GM06990 (cell line): ENCODE data around the gene SLC38A10.
"Not testable (repeated sequence)": the region's sequence is repeated elsewhere in the genome, so short reads cannot be mapped to it uniquely, and the experiment has no call there.

Experiments
- DNase-seq: peaks from one replicate; pipeline ENCODE4 v3.0.0-alpha.2; 2011; ENCODE audit not compliant: insufficient read length; ENCODE audit errors: extremely low read depth
- H3K27me3 ChIP-seq: replicated peaks from 2 replicates; pipeline ENCODE4 v1.6.0; 2011; ENCODE audit warnings: low read length; ENCODE audit not compliant: control insufficient read depth, insufficient read depth
- H3K36me3 ChIP-seq: 2 replicates; pipeline ENCODE4 v1.5.1; 2011; ENCODE audit warnings: low read length; ENCODE audit not compliant: control insufficient read depth, insufficient read depth
- H3K4me3 ChIP-seq: replicated peaks from 2 replicates; pipeline ENCODE4 v1.5.1; 2011; ENCODE audit warnings: low read depth, mild to moderate bottlenecking, control low read depth, low read length
- CTCF ChIP-seq: IDR thresholded peaks from 2 replicates; pipeline ENCODE4 v1.5.1; 2011; ENCODE audit warnings: low read length, control low read depth, mild to moderate bottlenecking, inconsistent platforms; ENCODE audit not compliant: insufficient read depth, poor library complexity, severe bottlenecking

The SLC38A10 gene

GRCh38 chr17:81228420-81228819, 66.7 kb downstream of the SLC38A10 start:
- Histone ChIP-seq H3K4me3 (no peak overlapping the region), H3K27me3 (no peaks in the 10 kb centered on the region), H3K36me3 (peaks cover 21% of the 10 kb centered on the region)
- peak; percentile 67 for DNase-seq
- no peak for TF ChIP-seq CTCF

GRCh38 chr17:81227630-81228029, 67.5 kb downstream of the SLC38A10 start:
- not testable (repeated sequence) for H3K4me3 ChIP-seq, DNase-seq, H3K27me3 ChIP-seq
- peaks cover 15% of the 10 kb centered on the region for H3K36me3 ChIP-seq

- Histone ChIP-seq H3K27me3 (no peaks in the 10 kb centered on the region), H3K4me3 (no peak overlapping the region; the same call in 1 of the 2 replicates), H3K36me3 (peaks cover 3% of the 10 kb centered on the region)
- DNase-seq: no peak
- TF ChIP-seq CTCF: no peak
Observed at GRCh38 chr17:81223762-81224130, 71.4 kb downstream of the SLC38A10 start.

- DNase-seq: peak; percentile 97
- peak within 1 kb of the TSS; percentile 85 for H3K4me3 ChIP-seq
- H3K27me3 ChIP-seq: no peaks in the 10 kb centered on the region
- TF ChIP-seq CTCF: no peak
- peaks cover 3% of the 10 kb centered on the region for H3K36me3 ChIP-seq
Observed at GRCh38 chr17:81222906-81223761, 72.0 kb downstream of the SLC38A10 start, which contains the start of gene CEP131. Gene CEP131, minus strand, starts transcription at chr17:81222965. Its CDS starts 2,909 bp downstream, at chr17:81220056.

GRCh38 chr17:81222620-81222905, 72.5 kb downstream of the SLC38A10 start:
- TF ChIP-seq CTCF: no peak
- Histone ChIP-seq H3K4me3 (peak overlapping the region; percentile 85), H3K27me3 (no peaks in the 10 kb centered on the region), H3K36me3 (peaks cover 3% of the 10 kb centered on the region)
- DNase-seq: no peak

GRCh38 chr17:81221842-81222619, 73.1 kb downstream of the SLC38A10 start:
- no peak for TF ChIP-seq CTCF
- Histone ChIP-seq H3K27me3 (no peaks in the 10 kb centered on the region), H3K36me3 (peaks cover 3% of the 10 kb centered on the region), H3K4me3 (peak overlapping the region; percentile 85)
- no peak for DNase-seq
